ENCODE results near the gene RIMBP2.

The RIMBP2 gene

DNA sequence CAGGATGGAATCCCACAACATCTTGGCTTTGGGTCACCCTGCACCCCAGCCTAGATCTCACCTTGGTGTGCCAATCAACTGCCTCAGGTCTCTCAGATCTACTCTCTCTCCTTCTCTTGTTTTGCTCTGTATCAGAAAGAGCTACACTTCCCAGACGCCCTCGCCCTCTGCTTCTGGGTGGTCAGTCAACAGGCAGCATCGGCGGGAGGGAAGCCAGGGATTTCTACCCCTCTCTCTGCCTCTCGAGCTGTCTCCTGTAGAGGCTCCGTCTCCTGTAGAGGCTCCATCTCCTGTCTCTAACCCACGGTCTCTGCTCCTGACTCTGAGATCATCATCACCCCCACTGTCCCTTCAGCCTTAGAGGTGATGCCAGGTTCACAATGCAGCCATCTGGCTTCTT lies 226.8 kb downstream of the RIMBP2 start:
- TF ChIP-seq, protein P1, sequence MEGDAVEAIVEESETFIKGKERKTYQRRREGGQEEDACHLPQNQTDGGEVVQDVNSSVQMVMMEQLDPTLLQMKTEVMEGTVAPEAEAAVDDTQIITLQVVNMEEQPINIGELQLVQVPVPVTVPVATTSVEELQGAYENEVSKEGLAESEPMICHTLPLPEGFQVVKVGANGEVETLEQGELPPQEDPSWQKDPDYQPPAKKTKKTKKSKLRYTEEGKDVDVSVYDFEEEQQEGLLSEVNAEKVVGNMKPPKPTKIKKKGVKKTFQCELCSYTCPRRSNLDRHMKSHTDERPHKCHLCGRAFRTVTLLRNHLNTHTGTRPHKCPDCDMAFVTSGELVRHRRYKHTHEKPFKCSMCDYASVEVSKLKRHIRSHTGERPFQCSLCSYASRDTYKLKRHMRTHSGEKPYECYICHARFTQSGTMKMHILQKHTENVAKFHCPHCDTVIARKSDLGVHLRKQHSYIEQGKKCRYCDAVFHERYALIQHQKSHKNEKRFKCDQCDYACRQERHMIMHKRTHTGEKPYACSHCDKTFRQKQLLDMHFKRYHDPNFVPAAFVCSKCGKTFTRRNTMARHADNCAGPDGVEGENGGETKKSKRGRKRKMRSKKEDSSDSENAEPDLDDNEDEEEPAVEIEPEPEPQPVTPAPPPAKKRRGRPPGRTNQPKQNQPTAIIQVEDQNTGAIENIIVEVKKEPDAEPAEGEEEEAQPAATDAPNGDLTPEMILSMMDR (IDR thresholded peaks at IDR 0.05; ENCODE audit: control insufficient read depth, insufficient read depth, low read depth, low read length, missing control alignments): no peak
- DNase-seq (ENCODE audit: low read depth): no peak
- no peak overlapping the region for H3K4me3 ChIP-seq (ENCODE audit: control insufficient read depth, low read depth, low read length)

DNA sequence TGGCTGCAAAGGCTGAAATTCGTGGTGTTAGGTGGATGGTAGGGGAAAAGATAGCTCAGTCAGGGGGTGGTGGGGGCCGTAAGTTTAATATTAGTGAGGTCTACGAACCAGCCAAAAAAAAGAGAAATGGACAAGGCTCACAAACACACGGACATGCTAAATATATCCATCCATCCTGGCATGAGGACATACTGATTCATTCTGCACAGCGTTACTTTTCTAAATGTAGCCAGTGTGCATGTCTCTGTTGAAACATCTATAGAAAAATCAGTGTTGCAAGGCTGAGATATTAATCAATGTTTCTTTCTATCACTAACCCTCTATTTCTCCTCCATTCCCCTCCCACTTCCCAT lies 227.8 kb downstream of the RIMBP2 start:
- DNase-seq (ENCODE audit: low read depth): no peak
- TF ChIP-seq, protein P1 (IDR thresholded peaks at IDR 0.05; ENCODE audit: control insufficient read depth, insufficient read depth, low read depth, low read length, missing control alignments): no peak
- H3K4me3 ChIP-seq (ENCODE audit: control insufficient read depth, low read depth, low read length): no peak overlapping the region

DNA sequence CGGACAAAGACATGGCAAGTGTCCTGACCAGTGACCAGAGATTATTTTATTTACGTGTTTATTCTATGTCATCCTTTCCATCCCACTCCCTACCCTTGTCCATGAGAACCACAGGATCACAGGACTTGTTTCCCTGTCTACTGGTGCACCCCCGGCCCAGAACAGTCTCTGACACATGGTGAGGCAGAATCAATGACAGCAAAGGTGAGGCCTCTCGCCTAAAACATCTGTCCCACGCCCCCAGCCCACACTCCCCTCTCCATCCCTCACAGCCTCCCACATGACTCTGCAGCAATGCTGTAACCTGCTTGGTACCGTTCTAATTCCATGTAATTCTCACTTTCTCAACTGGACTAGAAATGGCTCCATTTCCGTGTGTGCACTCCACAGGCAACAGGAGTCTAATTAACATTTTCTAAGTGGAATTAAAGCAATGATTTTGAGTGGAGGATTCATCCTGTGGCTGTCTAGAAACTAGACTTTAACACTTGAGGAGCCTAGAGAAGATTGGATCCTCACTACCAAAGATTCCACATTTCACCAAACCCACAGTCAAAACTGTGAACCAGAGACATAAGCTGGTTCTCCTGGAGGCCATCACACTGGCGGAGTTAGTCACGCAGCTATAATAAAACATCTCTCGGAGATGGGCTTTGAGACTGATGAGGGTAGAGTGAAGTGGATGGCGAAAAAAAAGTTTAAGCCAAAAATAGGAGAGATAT lies 228.3 kb downstream of the RIMBP2 start:
- TF ChIP-seq, protein P1 (IDR thresholded peaks at IDR 0.05; ENCODE audit: control insufficient read depth, insufficient read depth, low read depth, low read length, missing control alignments): no peak
- no peak for DNase-seq (ENCODE audit: low read depth)
- no peak overlapping the region for H3K4me3 ChIP-seq (ENCODE audit: control insufficient read depth, low read depth, low read length)

DNA sequence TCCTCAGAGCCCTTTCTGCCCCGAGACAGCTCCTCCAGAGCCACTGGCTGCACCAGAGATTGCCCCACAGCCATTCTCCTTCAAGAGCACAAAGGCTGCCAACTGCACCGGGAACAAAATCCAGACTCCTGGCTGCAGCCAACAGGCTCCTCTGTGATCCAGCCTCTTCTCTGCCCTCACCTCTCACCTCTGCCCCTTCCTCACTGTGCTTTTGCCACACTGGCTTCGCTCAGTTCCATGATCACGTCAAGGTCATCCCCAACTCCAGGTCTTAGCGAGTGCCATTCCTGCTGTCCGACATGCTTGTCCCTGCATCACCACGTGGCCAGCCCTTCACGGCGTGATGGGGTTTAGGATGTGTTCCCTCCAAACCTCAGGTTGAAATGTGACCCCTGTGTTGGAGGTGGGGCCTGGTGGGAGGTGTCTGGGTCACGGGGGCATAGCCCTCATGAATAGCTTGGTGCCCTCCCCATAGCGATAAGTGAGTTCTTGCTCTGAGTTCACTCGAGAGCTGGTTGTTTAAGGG lies 229.1 kb downstream of the RIMBP2 start:
- DNase-seq (ENCODE audit: low read depth): no peak
- H3K4me3 ChIP-seq (ENCODE audit: control insufficient read depth, low read depth, low read length): no peak overlapping the region
- TF ChIP-seq, protein P1 (IDR thresholded peaks at IDR 0.05; ENCODE audit: control insufficient read depth, insufficient read depth, low read depth, low read length, missing control alignments): no peak

DNA sequence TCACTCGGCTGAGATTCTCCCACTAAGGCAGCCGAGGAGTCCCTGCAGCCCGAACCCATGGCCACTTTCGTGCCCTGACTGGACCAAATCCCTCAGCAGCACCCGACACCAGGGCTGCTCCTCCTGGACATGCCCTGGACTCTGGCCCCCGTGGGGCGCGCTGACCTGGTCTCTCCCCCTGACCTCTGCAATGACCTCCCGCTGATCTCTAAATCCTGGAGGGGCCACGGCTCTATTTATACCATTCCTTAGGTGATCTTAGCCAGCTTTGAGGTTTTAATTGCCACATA lies 230.0 kb downstream of the RIMBP2 start:
- DNase-seq (ENCODE audit: low read depth): no peak
- H3K4me3 ChIP-seq (ENCODE audit: control insufficient read depth, low read depth, low read length): no peak overlapping the region
- TF ChIP-seq, protein P1 (IDR thresholded peaks at IDR 0.05; ENCODE audit: control insufficient read depth, insufficient read depth, low read depth, low read length, missing control alignments): no peak

DNA sequence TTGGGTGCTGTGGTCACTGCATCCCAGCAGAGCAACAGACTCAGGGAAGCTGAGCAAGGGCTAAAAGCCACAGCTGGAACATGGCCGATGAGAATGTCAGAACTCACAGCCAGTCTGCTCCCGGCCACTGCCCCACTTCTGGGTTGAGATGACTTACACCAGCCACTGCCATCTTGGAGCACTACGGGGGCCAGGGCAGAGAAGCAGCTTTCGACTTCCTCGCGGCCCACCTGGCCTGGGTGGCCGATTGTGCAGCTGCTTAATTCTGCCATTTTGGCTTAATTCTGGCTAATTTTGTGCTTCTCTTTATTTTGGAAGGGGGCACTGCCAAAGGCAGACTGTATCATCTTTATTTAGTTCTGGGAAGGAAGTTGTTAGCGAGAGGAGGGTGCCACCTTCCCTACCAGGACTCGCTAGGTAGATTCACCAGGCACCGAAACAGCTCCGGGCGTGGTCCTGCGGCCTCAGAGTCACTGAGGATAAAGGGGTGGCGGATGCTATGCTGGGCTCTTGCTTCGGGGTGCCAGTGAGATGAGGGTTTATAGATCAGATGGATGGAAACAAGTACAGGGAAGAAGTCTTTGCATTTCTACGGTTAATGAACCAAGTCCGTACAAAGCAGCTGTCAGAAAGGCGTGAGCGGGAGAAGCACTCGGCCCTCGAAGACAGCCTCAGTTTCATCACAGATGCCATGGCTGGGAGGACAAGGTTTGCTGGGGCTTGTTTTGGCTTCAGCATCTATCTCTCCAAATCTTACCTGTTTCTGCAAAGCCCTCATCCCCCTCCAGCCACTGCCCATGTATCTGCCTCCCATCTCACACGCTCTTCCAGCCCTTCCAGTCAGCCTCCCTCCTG lies 230.6 kb downstream of the RIMBP2 start:
- no peak for DNase-seq (ENCODE audit: low read depth)
- H3K4me3 ChIP-seq (ENCODE audit: control insufficient read depth, low read depth, low read length): no peak overlapping the region
- TF ChIP-seq, protein P1 (IDR thresholded peaks at IDR 0.05; ENCODE audit: control insufficient read depth, insufficient read depth, low read depth, low read length, missing control alignments): no peak

Measured in AG09309 (cell line).